HG03575 (cell line): Measurements from ENCODE around the gene SLC22A1.
"Not testable (repeated sequence)": the region's sequence is repeated elsewhere in the genome, so short reads cannot be mapped to it uniquely, and the experiment has no call there.

Source experiments
- ATAC-seq: cut with Tn5 transposase; IDR thresholded peaks from one replicate; pipeline ENCODE4 v1.9.1; 2021; ENCODE audit not compliant: unreplicated experiment, insufficient number of reproducible peaks, low FRiP score; ENCODE audit errors: extremely low read depth

Gene SLC22A1

DNA sequence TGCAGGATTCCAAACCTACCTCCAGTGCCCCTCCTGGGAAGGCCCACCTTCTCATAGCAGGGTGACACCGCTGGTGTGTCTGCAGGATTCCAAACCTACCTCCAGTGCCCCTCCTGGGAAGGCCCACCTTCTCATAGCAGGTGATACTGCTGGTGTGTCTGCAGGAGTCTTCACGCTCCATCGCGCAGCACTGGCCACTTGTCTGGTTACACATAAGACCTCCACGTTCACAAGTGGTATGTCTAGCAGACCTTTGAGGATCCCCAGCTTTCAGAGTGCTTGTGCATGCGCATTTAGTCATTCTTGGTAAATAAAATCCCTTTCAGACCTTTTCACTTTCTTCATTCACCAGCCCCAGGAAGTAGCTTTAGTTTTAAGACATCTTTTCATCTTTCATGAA is 29.4 kb upstream of the SLC22A1 start:
- not testable (repeated sequence) for ATAC-seq

- no peak for ATAC-seq
Measured at GRCh38 chr6:160092602-160093001, 29.0 kb upstream of the SLC22A1 start.

- no peak for ATAC-seq
Measured at GRCh38 chr6:160093061-160093460, 28.6 kb upstream of the SLC22A1 start.

DNA sequence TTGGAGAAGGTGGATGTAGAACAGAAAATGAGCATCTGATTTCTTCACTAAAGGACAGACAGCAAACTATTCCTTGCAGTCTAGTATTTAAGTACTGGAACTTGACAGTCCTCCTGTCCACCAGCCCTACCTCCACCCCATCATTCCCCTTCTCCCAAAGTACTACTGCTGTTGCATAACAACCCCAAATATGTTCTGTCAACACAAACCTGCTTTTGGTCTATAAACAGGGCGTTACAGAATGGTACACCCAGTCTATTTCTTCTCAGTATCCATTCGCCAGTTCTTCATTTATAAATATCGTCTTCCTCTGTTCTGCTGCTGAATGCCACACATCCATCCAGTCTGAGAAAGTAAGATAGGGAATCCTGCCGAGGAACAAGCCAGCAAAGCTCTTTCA is 27.7 kb upstream of the SLC22A1 start:
- ATAC-seq, result no peak

DNA sequence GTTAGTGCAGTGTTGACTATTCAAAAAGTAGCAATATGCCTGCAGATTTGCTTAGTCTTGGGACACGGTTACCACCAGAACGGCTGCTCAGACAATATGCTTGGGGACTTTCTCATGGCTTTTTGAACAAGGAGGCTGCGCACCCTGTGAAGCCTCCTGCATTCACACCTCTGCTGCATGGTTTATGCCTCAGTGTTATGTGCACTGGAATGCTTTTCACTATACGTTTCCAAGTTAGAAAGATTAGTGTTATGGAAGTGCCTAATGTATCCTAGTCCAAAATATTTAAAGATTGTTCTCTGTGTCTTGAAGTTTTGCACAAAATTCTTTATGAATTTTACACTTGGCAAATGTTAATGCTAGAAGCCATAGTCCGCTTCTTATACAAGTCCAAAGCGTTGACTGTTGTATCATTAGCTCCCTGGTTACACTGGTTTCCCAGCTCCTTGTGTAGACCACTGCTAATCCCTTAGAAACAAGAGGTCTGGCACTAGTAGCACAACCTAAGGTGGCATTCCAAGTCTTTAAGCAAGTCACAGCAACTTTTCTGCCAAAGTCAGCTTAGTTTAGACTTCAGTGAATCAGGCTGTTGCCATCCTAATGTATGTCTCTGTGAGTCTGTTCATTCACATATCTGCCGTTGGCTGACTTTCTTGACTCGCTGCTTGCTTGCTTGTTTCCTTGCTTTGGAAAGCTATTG is 26.3 kb upstream of the SLC22A1 start:
- ATAC-seq, result no peak

GRCh38 chr6:160101277-160102205 is 20.1 kb upstream of the SLC22A1 start:
- ATAC-seq, result no peak

DNA sequence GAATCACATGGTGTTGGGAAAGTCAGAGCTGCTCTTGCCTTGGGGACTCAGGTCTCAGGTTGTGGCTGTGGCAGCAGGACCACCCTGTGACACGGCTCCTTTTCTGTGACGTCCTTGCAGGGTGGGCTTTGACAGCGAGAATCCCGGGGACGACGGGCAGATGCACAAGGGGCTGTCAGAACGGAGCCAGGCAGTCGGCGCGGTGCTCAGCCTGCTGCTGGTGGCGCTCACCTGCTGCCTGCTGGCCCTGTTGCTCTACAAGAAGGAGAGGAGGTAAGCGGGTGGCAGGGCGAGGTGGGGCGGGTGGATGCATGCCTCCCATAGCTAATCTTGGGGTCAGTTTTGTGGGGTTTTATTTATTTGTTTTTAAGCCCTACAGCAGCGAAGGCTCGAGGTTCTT is 19.2 kb upstream of the SLC22A1 start:
- no peak for ATAC-seq

GRCh38 chr6:160102956-160103824 is 18.4 kb upstream of the SLC22A1 start:
- ATAC-seq, result no peak

DNA sequence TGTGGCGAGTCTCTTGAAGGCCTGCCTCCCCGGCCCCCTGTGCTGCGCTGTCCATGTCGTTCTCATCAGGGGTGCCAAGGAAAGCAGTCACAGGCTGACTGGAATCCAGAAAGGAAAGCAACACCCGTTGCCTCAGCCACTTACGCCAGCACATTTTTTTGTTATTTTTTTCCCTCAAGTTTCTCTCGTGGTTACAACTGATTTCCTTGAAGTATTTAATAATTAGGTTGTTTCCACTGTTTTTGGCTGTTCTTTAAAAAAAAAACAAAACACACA is 17.9 kb upstream of the SLC22A1 start:
- ATAC-seq, result no peak

DNA sequence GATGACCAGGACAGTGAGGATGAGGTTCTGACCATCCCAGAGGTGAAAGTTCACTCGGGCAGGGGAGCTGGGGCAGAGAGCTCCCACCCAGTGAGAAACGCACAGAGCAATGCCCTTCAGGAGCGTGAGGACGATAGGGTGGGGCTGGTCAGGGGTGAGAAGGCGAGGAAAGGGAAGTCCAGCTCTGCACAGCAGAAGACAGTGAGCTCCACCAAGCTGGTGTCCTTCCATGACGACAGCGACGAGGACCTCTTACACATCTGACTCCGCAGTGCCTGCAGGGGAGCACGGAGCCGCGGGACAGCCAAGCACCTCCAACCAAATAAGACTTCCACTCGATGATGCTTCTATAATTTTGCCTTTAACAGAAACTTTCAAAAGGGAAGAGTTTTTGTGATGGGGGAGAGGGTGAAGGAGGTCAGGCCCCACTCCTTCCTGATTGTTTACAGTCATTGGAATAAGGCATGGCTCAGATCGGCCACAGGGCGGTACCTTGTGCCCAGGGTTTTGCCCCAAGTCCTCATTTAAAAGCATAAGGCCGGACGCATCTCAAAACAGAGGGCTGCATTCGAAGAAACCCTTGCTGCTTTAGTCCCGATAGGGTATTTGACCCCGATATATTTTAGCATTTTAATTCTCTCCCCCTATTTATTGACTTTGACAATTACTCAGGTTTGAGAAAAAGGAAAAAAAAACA is 16.6 kb upstream of the SLC22A1 start:
- no peak for ATAC-seq

DNA sequence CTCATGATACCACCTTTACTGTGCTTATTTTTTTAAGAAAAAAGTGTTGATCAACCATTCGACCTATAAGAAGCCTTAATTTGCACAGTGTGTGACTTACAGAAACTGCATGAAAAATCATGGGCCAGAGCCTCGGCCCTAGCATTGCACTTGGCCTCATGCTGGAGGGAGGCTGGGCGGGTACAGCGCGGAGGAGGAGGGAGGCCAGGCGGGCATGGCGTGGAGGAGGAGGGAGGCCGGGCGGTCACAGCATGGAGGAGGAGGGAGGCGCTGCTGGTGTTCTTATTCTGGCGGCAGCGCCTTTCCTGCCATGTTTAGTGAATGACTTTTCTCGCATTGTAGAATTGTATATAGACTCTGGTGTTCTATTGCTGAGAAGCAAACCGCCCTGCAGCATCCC is 15.6 kb upstream of the SLC22A1 start:
- no peak for ATAC-seq

DNA sequence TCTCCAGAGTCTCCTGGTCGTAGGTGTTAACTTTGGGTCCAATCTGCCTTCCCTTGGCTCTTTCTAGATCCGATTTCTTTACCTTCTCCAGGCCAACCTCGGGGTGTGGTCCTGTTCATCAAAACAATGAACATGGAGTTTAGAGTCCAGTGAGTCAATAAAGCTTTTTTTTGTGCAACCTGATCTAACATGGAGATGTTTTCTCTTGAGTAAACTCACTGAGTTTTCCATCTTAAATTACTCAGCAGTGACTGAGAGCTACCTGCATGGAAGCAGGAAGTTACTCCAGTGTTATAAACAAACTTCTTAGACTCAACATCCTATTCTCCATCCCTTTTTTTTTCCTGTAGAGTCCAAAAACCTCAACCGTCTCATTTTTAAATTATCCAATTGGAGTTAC is 14.9 kb upstream of the SLC22A1 start:
- no peak for ATAC-seq

GRCh38 chr6:160108077-160108476 is 13.5 kb upstream of the SLC22A1 start:
- ATAC-seq, result no peak

DNA sequence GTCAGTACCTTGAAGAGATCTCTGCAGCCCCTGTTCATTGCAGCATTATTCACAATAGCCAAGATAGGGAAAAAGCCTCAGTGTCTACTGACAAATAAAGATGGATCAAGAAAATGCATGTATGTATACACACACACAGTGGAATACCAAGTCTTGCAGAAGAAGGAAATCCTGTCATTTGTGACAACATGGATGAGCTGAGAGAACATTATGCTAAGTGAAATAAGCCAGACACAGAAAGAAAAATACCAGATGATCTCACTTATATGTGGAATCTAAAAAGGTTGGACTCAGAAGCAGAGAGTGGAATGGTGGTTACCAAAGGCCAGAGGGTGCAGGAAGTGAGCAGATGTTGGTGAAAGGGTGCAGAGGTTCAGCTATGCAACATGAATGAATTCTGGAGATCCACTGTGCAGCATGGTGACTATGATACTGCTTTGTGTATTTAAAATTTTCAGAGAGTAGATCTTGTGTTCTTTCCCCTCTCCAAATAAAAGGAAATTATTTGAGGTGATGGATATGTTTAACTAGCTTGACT is 11.0 kb upstream of the SLC22A1 start:
- no peak for ATAC-seq

DNA sequence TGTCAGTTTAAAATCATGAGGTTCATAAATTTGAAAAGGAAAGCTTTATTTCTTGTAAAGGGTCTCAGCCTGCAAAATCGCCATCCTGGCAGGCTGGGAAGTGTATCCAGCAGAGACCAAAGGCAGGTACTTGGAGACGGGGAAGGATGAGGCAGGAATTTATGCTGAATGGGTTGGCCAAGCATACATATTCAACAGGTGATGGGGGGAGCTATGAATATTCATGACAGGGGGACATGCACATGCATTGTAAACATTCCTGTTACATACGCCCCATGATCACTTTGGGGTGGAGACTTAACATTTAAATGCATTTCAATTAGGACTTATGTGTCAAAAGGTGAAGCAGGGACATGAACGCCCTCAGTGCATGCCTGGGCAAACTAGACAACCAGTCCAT is 9.8 kb upstream of the SLC22A1 start:
- no peak for ATAC-seq

DNA sequence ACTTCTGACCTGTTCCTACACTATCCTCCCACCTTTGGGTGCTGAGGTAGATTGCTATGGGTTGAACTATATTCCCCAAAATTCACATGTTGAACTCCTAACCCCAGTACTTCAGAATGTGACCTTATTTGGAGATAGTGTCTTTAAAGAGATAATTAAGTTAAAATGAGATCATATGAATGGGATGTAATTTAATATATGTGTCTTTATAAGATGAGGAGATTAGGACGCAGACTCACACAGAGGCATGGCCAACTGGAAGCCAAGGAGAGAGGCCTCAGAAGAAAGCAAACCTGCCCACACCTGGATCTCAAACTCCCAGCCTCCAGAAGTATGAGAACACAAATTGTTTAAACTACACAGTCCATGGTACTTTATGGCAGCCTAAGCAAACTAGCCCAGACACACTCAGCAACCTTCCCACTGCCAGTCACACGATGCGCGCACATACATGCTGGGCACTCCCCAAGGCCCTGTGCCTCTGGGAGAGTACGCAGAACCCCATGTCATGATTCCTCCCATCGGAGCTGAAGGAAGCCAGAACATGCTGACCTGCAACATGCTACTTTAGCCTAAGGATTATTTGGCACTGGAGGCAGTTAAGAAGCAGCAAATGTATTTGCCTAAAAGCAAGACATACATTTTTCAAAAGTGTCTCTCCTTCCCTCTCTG is 8.9 kb upstream of the SLC22A1 start:
- ATAC-seq, result no peak

- ATAC-seq, result not testable (repeated sequence)
Measured at GRCh38 chr6:160114536-160114935, 7.1 kb upstream of the SLC22A1 start.

DNA sequence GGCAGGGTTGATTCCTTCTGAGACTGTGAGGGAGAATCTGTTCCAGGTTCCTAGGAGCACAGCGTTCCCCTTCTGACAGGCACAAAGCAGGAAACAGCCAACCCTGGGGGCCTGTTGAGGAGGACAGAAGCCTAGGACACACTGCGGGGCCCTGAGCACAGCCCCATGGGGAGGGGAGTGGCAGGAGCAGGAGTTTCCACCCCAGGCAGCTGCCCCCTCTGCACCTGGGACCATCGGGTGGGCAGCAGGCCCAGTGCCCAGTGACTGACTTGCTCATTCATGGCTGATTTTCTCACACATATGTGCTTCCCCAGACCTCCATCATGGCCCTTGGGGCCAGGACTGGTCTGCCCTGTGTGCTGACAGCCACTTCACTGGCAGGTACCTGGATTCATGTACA is 6.2 kb upstream of the SLC22A1 start:
- ATAC-seq, result no peak
